Muscle layer of duodenum (tissue), 2 donors: ENCODE results near the gene CHST5.

Source experiments
- H3K27ac ChIP-seq: one replicate; pipeline ENCODE4 v1.7.0; 2013; ENCODE audit warnings: mild to moderate bottlenecking, low read length
- H3K27me3 ChIP-seq: one replicate; pipeline ENCODE4 v1.7.0; 2013; ENCODE audit warnings: low read depth, mild to moderate bottlenecking, control low read depth, low read length
- H3K36me3 ChIP-seq, 2 donors: one replicate each; pipeline ENCODE4 v1.7.0; 2013; ENCODE audit warnings: low read length in 2 of 2, control low read depth in 1 of 2, mild to moderate bottlenecking in 1 of 2; ENCODE audit not compliant: insufficient read depth in 2 of 2, control insufficient read depth in 1 of 2
- H3K4me1 ChIP-seq, 2 donors: one replicate each; pipeline ENCODE4 v1.7.0; 2013; ENCODE audit warnings: low read length in 2 of 2, mild to moderate bottlenecking in 2 of 2, control low read depth in 1 of 2, moderate library complexity in 1 of 2; ENCODE audit not compliant: insufficient read depth in 2 of 2, control insufficient read depth in 1 of 2
- H3K4me3 ChIP-seq, 2 donors: one replicate each; pipeline ENCODE4 v1.7.0; 2013; ENCODE audit warnings: low read length in 2 of 2, low read depth in 1 of 2, mild to moderate bottlenecking in 1 of 2
- H3K9me3 ChIP-seq, 2 donors: one replicate each; pipeline ENCODE4 v1.7.0; 2013; ENCODE audit warnings: low read length in 2 of 2, control low read depth in 1 of 2, mild to moderate bottlenecking in 1 of 2; ENCODE audit not compliant: control insufficient read depth in 1 of 2
- donor health status: healthy.

CHST5 gene

DNA sequence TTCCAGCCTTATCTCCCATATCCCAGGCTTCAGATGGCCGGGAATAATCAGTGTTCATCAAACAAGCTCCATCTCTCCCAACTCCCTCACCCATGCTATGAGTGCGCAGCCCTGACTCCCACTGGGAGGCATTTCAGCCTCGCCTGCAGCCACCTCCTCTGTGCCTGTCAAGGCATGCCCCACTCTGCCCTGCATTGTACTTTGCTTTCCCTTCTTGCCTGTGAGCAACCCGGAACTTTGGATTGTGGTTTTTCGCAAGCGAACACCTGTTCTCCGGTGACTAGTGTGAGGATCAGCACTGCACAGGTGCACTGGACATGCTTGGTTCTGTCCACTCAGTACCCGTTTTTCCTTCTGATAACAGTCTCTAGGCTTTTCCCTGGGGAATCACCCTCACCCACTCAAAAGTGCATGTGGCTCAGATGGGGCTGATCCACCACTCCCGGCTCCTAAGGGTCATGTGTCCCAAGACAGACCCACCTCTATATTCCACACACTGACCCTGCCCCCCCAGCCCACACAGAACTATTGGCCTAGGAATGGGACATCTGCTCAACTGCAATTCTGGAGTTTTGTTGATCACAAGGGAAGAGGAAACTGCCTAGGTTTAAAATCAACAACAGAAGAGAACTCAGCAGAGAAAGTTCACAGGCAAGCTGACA lies 49.8 kb downstream of the CHST5 start:
- H3K27ac ChIP-seq = no peak overlapping the region
- H3K4me3 ChIP-seq = no peak overlapping the region
- no peaks in the 10 kb centered on the region for H3K4me1 ChIP-seq
- H3K9me3 ChIP-seq = no peaks in the 10 kb centered on the region
- H3K27me3 ChIP-seq = no peaks in the 10 kb centered on the region
- no peaks in the 10 kb centered on the region for H3K36me3 ChIP-seq

DNA sequence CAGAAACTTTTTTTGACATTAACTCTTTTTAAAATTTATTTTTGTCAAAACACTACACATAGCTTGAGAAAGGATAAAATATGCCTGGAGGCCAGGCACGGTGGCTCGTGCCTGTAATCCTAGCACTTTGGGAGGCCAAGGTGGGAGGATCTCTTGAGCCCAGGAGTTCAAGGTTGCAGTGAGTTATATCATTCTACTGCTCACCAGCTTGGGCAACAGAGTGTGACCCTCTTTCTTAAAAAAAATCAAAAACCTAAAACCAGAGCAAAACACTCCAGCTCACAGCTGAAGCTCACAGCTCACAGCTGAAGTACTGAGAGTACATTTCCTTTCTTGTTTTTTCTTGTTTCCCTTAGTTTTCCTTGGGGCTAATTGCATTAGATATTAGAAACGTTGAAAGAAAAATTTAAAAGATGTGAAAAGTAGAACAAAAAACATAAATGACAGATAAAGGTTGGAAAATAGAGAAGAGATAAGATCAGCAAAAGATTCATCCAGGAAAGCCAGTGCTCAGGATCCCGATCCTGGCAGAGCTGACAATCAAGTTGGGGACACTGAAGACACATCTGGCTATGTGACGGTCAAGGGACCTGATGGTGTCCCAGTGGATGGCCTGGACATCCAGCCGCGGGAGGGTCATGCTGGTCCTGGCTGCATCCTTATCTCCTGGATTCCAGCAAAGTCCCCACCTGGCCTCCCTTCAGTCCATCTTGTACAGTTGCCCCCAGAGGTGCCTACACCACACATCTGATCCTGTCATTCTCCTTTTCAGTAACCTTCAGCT lies 50.5 kb downstream of the CHST5 start:
- Histone ChIP-seq H3K9me3 (no peaks in the 10 kb centered on the region), H3K36me3 (no peaks in the 10 kb centered on the region), H3K4me3 (no peak overlapping the region), H3K27ac (no peak overlapping the region), H3K4me1 (no peaks in the 10 kb centered on the region), H3K27me3 (no peaks in the 10 kb centered on the region)

DNA sequence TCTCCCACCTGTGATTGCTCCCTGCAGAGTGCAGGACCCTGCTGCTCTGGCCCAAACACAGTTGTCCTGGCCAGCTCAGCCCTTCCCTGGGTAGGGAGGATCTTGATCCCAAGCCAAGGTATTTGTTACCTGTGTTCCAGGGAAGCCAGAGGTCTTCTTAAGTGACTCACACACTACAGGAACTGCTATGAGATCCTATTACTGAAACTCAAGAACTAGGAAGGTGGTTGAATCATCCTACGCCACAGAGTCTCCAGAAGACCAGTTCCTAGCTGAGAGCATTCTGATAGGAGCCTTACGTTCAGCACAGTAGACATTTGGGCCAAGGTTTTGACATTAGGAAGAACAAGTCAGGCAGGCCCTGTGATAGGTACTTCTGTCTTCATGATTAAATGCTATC lies 52.7 kb downstream of the CHST5 start:
- no peak overlapping the region for H3K4me3 ChIP-seq
- no peaks in the 10 kb centered on the region for H3K36me3 ChIP-seq
- no peaks in the 10 kb centered on the region for H3K27me3 ChIP-seq
- H3K4me1 ChIP-seq = no peaks in the 10 kb centered on the region
- no peaks in the 10 kb centered on the region for H3K9me3 ChIP-seq
- H3K27ac ChIP-seq = no peak overlapping the region

DNA sequence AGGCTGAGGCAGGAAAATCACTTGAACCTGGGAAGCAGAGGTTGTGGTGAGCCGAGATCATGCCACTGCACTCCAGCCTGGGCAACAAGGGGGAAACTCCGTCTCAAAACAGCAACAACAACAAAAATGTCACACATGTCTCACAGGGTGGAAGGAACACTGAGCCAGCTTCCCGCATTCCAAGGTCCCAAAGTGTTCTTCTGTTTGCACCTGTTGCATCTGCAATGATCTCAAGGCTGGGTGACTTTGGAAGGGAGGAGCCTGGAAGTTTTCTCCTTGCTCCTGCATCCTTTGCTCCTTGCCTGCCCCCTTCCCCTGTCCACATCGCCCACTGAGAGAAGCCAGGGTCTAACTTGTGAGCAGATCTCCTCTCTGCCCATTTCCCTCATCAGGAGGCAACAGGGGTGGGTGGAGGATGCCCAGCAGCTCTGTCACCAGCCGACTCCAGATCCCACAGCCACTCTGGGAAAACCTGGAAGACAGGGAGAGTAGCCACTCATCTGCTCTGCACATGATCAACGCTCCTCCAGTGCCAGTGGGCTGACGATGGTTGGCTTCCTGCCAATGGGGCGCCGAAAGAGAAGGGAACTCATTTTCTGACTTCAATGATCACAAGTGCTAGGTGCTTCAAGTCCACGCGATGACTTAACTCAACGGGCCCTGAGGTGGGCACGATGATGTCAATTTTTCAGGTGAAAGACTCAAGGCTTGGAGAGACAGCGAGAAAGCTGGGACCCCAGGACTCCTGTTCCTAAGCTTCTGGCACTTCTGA lies 53.3 kb downstream of the CHST5 start:
- Histone ChIP-seq H3K27ac (no peak overlapping the region), H3K4me1 (no peaks in the 10 kb centered on the region), H3K9me3 (no peaks in the 10 kb centered on the region), H3K27me3 (no peaks in the 10 kb centered on the region), H3K4me3 (no peak overlapping the region), H3K36me3 (no peaks in the 10 kb centered on the region)

DNA sequence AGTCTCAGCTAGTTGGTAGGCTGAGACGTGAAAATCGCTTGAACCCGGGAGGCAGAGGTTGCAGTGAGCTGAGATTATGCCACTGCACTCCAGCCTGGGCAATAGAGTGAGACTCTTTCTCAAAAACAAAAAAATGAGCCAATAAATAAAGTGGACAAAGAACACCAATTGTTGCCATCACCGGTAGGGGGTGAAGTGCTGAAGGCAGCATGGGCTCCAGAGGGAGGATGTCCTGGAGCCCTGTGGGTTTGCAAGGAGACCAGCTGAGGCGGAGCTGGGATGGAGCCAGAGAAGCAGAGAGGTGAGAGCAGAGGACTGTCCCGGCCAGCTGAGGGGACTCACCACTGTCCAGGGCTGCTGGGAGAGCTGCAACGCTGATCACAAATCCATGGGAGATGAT lies 54.4 kb downstream of the CHST5 start:
- Histone ChIP-seq H3K27ac (no peak overlapping the region), H3K27me3 (no peaks in the 10 kb centered on the region), H3K36me3 (no peaks in the 10 kb centered on the region), H3K4me1 (no peaks in the 10 kb centered on the region), H3K9me3 (no peaks in the 10 kb centered on the region), H3K4me3 (no peak overlapping the region)

DNA sequence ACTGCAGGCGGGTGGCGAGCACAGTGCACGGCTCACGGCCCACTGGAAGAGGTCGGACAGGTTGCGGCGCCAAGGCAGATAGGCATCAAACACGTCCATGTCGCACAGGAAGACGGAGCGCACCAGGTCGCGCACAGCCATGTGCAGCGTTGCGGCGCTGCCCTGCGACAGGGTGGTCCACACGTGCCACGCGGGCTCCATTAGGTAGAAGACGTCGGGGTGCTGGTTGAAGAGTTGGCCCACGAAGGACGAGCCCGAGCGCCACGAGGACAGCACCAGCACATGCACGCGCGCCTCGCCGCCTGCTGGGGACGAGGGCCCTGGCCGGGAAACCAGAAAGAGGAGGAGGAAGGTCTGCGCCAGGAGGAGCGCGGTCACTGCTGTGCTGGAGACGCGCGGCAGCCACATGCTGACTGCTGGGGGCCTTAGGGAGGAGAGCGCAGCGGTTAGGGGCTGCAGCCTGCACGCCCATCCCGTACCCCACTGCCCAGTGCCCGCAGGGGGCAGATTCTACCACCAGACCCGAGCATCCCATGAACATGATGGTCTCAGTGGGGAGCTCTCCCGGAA lies 56.4 kb downstream of the CHST5 start:
- Histone ChIP-seq H3K27me3 (no peaks in the 10 kb centered on the region), H3K4me3 (no peak overlapping the region), H3K9me3 (no peaks in the 10 kb centered on the region), H3K27ac (no peak overlapping the region), H3K36me3 (no peaks in the 10 kb centered on the region), H3K4me1 (no peaks in the 10 kb centered on the region)
